ENCODE data around the gene SLC35B1. TPM values are rescaled to one million over a fixed set of nuclear protein-coding genes. Genes with fewer than 3 reads are reported as not detected.

The SLC35B1 gene
- total RNA-seq, 1 experiment from 2014 or later = 55.9 TPM

- no peak for TF ChIP-seq ZBTB43 (CRISPR knock-in tag; IDR thresholded peaks at IDR 0.05)
- no peak for TF ChIP-seq ZNF138 (CRISPR knock-in tag; conservative IDR thresholded peaks at IDR 0.05)
- no peak for TF ChIP-seq TEAD1 (CRISPR knock-in tag; IDR thresholded peaks at IDR 0.05)
- TF ChIP-seq SMAD3 (CRISPR knock-in tag; IDR thresholded peaks at IDR 0.05; ENCODE audit: borderline replicate concordance) = no peak
- TF ChIP-seq FOXP4 (CRISPR knock-in tag; IDR thresholded peaks at IDR 0.05) = no peak
- no peak for TF ChIP-seq ATF3 (CRISPR knock-in tag; conservative IDR thresholded peaks at IDR 0.05)
- TF ChIP-seq SMAD4 (CRISPR knock-in tag; IDR thresholded peaks at IDR 0.05) = no peak
- TF ChIP-seq FOXK1 (CRISPR knock-in tag; IDR thresholded peaks at IDR 0.05) = no peak
- TF ChIP-seq SP1 (CRISPR knock-in tag; conservative IDR thresholded peaks at IDR 0.05) = no peak
- no peak for TF ChIP-seq ZNF121 (CRISPR knock-in tag; IDR thresholded peaks at IDR 0.05)
- TF ChIP-seq E2F1 (CRISPR knock-in tag; IDR thresholded peaks at IDR 0.05) = no peak
- no peak for TF ChIP-seq ZMAT4 (CRISPR knock-in tag; IDR thresholded peaks at IDR 0.05)
- TF ChIP-seq NFATC4 (CRISPR knock-in tag; IDR thresholded peaks at IDR 0.05) = no peak
- TF ChIP-seq RELA (CRISPR knock-in tag; IDR thresholded peaks at IDR 0.05; ENCODE audit: borderline replicate concordance) = no peak
- no peaks in the 10 kb centered on the region for H3K27me3 Mint-ChIP-seq (ENCODE audit: low read depth)
- H3K4me3 Mint-ChIP-seq = no peak overlapping the region
- CTCF ChIA-PET = interaction anchor here (0.6 to 10.8 kb wide), 4 partner anchors 8 to 130 kb away, joined by 3 to 99 read pairs (median 8); partner anchors contain the start of genes NXPH3 and SLC35B1
- peaks cover 30% of the 10 kb centered on the region for H3K36me3 Mint-ChIP-seq
- no peak overlapping the region for H3K27ac Mint-ChIP-seq
- no peaks in the 10 kb centered on the region for H3K9me3 Mint-ChIP-seq
- no peak for ATAC-seq
- H3K4me1 Mint-ChIP-seq = peaks cover 3% of the 10 kb centered on the region
- POLR2A ChIA-PET = interaction anchor here (1.1 kb wide), 1 partner anchor 64 kb away, joined by 4 read pairs; the partner anchor contains the start of gene FAM117A
- no peak for DNase-seq (ENCODE audit: low spot score)
Observed at GRCh38 chr17:49699966-49700575, 7.7 kb downstream of the SLC35B1 start.

- no peaks in the 10 kb centered on the region for H3K9me3 Mint-ChIP-seq
- TF ChIP-seq SOX15 (CRISPR knock-in tag; IDR thresholded peaks at IDR 0.05) = no peak
- TF ChIP-seq ZBTB21 (CRISPR knock-in tag; IDR thresholded peaks at IDR 0.05; ENCODE audit: borderline replicate concordance) = no peak
- TF ChIP-seq ESRRA (CRISPR knock-in tag; IDR thresholded peaks at IDR 0.05; ENCODE audit: borderline replicate concordance) = no peak
- no peak for TF ChIP-seq NR1H2 (CRISPR knock-in tag; IDR thresholded peaks at IDR 0.05)
- TF ChIP-seq ZNF219 (CRISPR knock-in tag; IDR thresholded peaks at IDR 0.05; ENCODE audit: borderline replicate concordance) = no peak
- no peak for TF ChIP-seq SP1 (CRISPR knock-in tag; conservative IDR thresholded peaks at IDR 0.05)
- TF ChIP-seq TP53 (CRISPR knock-in tag; IDR thresholded peaks at IDR 0.05) = no peak
- no peak for TF ChIP-seq ZNF121 (CRISPR knock-in tag; IDR thresholded peaks at IDR 0.05)
- no peak for TF ChIP-seq IRF2 (CRISPR knock-in tag; IDR thresholded peaks at IDR 0.05; ENCODE audit: borderline replicate concordance, low read depth)
- TF ChIP-seq STAT6 (CRISPR knock-in tag; conservative IDR thresholded peaks at IDR 0.05; ENCODE audit: low read depth) = no peak
- TF ChIP-seq NFATC4 (CRISPR knock-in tag; IDR thresholded peaks at IDR 0.05) = no peak
- no peak for TF ChIP-seq FOXP1 (CRISPR knock-in tag; IDR thresholded peaks at IDR 0.05; ENCODE audit: borderline replicate concordance)
- no peak for TF ChIP-seq JUN (CRISPR knock-in tag; IDR thresholded peaks at IDR 0.05)
- no peak for TF ChIP-seq KAT7 (CRISPR knock-in tag; IDR thresholded peaks at IDR 0.05; ENCODE audit: borderline replicate concordance)
Observed at GRCh38 chr17:49698005-49698404, 9.8 kb downstream of the SLC35B1 start.

More at GRCh38 chr17:49698005-49698404, 9.8 kb downstream of the SLC35B1 start:
- ATAC-seq (no peak), DNase-seq (ENCODE audit: low spot score) (no peak)
- H3K27me3 Mint-ChIP-seq (ENCODE audit: low read depth) = no peaks in the 10 kb centered on the region
- no peak overlapping the region for H3K27ac Mint-ChIP-seq
- H3K4me3 Mint-ChIP-seq = no peak overlapping the region
- peaks cover 8% of the 10 kb centered on the region for H3K4me1 Mint-ChIP-seq
- H3K36me3 Mint-ChIP-seq = peaks cover 14% of the 10 kb centered on the region
- POLR2A ChIA-PET = no interaction called here
- CTCF ChIA-PET = interaction anchor here (0.7 to 10.8 kb wide), 6 partner anchors 10 to 300 kb away, joined by 3 to 99 read pairs (median 4); partner anchors contain the start of gene SLC35B1

Measured in WTC11 (cell line).